Measurements from ENCODE around the gene RREB1.

The RREB1 gene

GRCh38 chr6:7230956-7231713 is 123.4 kb downstream of the RREB1 start:
- no peak for DNase-seq

DNA sequence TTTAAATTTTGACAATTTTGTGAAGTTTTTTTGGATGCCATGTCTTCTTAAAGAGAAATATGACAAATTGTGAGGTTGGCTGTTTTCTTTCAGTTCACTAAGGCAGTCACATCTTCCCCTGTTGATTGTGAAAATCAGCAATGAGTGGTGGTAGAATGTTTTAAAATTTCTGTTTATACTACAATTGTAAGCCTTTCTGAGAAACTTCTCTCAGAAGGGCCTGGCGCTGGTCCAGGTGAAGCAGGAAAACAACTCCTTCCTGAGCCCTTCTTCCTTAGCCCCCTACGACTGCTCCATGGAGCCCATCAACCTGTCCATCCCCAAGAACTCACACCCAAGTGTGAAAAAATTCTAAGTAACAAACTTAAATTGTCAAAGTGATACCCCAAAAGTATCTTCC is 124.6 kb downstream of the RREB1 start:
- DNase-seq: no peak

DNA sequence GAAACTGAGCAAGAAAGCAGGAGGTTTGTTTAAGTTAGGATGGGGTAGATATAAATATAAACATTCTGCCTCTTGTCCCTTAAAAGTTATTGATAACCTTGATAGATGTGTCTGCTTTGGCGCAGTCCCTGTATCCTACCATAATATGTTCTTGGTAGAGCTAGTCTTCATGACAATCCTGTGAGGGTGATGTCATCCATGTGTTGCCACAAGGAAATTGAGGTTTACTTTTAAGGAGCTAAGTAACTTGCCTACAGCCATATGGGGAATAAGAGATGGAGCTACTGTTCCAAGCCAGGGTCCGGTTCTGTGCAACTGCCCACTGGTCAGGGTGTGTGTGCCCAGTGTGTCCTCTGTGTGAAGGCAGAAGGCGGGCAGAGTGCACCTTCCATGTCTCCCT is 126.8 kb downstream of the RREB1 start:
- no peak for DNase-seq

- no peak for DNase-seq
Observed at GRCh38 chr6:7235712-7236305, 128.0 kb downstream of the RREB1 start.

- DNase-seq: peak; percentile 58
Observed at GRCh38 chr6:7236306-7237209, 128.8 kb downstream of the RREB1 start.

- no peak for DNase-seq
Observed at GRCh38 chr6:7237653-7238188, 130.0 kb downstream of the RREB1 start.

- DNase-seq: no peak
Observed at GRCh38 chr6:7238526-7238899, 130.8 kb downstream of the RREB1 start.

DNA sequence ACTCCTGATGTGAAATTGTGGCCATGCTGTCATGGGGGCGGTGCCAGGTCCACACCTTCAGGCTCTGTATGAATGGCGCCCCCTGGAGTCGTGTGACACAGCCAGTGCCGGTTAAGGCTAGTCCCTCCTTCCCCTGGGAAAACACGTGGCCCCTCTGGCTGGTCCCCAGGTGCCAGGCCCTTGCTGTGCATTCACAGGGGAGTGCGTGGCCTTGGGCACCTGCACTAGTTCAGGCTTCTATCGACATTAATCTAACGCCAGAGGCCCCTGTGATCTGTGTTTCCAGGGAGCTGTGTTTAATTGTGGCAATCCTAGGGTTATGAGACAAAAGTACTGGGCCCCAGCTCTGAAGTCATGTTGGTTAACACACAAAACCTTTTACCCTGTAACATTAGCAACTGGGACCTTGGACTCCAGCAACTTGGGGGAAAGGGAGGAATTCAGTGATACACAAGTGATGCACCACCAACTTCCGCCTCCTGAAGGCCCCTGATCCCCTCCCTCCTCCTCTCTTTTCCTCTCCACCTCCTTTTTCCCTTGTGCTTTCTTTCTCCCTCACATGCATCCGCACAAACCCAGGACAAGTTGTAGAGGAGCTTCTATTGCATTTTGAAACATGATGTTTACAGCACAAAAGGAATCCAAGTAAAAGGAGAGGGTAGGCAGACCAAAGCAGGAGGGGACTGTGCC is 131.3 kb downstream of the RREB1 start:
- peak; percentile 93 for DNase-seq

- no peak for DNase-seq
Observed at GRCh38 chr6:7239590-7239948, 131.8 kb downstream of the RREB1 start.

GRCh38 chr6:7240351-7240750 is 132.6 kb downstream of the RREB1 start:
- no peak for DNase-seq

DNA sequence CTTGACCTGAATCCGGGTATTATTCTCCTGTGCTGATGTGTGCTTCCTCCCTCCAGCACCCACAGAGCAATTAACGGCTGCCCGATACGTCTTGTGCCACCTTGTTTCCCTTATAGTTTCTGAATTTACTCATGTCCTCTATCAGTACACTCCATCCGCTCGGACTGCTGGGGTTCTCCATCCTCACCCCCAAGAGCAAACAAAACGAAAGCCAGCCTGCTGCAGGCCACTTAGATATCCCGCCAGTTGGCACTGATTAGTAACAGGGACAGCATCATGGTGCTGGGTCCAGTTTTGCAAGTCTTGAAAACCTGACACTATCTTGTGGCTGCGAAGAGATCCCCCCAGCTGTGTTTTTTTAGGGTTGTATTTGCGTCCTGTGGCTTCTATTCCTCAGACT is 133.4 kb downstream of the RREB1 start:
- no peak for DNase-seq

GRCh38 chr6:7241709-7242645 is 134.2 kb downstream of the RREB1 start:
- DNase-seq: peak; percentile 64

GRCh38 chr6:7242835-7243178 is 135.0 kb downstream of the RREB1 start:
- no peak for DNase-seq

- DNase-seq: peak; percentile 83
Observed at GRCh38 chr6:7243179-7243981, 135.6 kb downstream of the RREB1 start.

- DNase-seq: no peak
Observed at GRCh38 chr6:7245668-7246393, 138.1 kb downstream of the RREB1 start.

DNA sequence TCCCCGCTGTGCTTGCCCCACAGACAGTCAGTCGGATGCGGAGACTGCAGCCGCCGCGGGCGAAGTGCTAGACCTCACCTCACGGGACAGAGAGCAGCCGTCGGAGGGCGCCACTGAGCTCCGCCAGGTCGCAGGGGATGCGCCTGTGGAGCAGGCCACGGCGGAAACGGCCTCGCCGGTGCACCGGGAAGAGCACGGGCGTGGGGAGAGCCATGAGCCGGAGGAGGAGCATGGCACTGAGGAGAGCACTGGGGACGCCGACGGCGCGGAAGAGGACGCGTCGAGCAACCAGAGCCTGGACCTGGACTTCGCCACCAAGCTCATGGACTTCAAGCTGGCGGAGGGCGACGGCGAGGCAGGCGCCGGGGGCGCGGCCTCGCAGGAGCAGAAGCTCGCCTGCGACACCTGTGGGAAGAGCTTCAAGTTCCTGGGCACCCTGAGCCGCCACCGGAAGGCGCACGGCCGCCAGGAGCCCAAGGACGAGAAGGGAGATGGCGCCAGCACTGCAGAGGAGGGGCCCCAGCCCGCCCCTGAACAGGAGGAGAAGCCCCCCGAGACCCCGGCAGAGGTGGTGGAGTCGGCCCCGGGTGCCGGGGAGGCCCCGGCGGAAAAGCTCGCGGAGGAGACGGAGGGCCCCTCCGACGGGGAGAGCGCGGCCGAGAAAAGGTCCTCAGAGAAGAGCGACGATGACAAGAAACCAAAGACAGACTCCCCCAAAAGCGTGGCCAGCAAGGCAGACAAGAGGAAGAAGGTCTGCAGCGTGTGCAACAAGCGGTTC is 138.8 kb downstream of the RREB1 start:
- DNase-seq: no peak

GRCh38 chr6:7247179-7247456 is 139.4 kb downstream of the RREB1 start:
- DNase-seq: no peak

DNA sequence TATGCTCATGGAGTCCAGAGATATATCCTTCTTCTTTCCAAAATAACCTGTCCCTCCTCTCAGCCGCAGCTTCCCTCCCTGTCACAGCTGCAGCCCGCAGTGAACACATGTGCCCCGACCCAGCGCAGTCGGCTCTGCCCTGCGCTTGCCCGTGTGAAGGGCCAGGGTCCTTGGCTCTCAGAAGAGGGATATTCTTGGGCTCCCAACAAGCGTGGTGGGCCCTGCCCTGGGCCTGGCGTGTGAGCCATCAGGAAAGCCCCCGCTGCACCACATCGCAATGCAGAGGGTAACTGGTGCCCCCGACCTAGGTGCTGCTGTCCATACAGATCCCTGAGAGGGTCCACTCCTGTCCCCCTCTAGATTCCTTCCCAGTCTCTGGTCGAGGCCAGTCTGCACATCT is 140.1 kb downstream of the RREB1 start:
- DNase-seq: no peak

DNA sequence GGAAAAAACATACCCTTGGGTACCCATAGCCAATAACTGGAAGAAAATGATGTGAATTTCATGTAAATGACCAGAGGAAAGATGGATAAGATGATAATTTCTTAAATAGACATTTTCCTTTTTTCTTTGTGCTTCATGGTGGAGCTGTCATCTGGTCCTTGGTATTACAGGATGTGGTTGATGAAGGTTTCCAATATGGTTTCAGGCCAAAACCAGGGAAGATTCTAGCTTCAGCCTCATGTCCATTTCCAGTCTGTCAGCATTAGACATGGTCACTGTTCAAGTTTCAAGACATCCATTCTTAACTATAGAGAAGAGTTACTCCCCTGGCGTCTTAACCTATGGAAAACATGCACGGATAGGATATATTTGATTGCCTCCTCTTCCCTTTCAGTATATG is 141.6 kb downstream of the RREB1 start:
- no peak for DNase-seq
